Subcutaneous adipose tissue (tissue), 4 donors: ENCODE measurements around the gene TSTD2. TPM values are rescaled to one million over a fixed set of nuclear protein-coding genes. Genes with fewer than 3 reads are reported as not detected.

Experiments used
- CTCF ChIP-seq: fragments of 450-650 bp; IDR thresholded peaks from one replicate; pipeline ENCODE4 v1.5.1; 2016; ENCODE audit warnings: low read depth, mild to moderate bottlenecking, control low read depth, antibody characterized with exemption, moderate library complexity
- total RNA-seq, 4 donors: library from RNA; depleted of rRNA; stranded (reverse); fragments of >200 nt; gene quantifications; one replicate each; pipeline ENCODE4 v1.1.0, GENCODE V29; 2016

The TSTD2 gene
- total RNA-seq, 4 donors from 2014 or later = 15.1 to 31.3 (median 17.1) TPM

- no peak for TF ChIP-seq CTCF
These were observed 752 bp downstream of the TSTD2 start for GRCh38 chr9:97632248-97632984.

- no peak for TF ChIP-seq CTCF
These were observed 2.6 kb downstream of the TSTD2 start for GRCh38 chr9:97630591-97630990.

GRCh38 chr9:97629156-97629555 is 4.0 kb downstream of the TSTD2 start:
- no peak for TF ChIP-seq CTCF

GRCh38 chr9:97628668-97629067 is 4.5 kb downstream of the TSTD2 start:
- TF ChIP-seq CTCF = no peak

- no peak for TF ChIP-seq CTCF
These were observed 5.5 kb downstream of the TSTD2 start for GRCh38 chr9:97627624-97628023.

- TF ChIP-seq CTCF = no peak
These were observed 7.5 kb downstream of the TSTD2 start for GRCh38 chr9:97625620-97626019.

- TF ChIP-seq CTCF = no peak
These were observed 9.2 kb downstream of the TSTD2 start for GRCh38 chr9:97623946-97624345.
